NCI-H128 (cell line): ENCODE data around the gene TXNDC5.

Experiments used
- DNase-seq: peaks from one replicate; lab custom pipeline; 2025; ENCODE audit not compliant: unreplicated experiment; lab: John Stamatoyannopoulos, UW

Gene TXNDC5

GRCh38 chr6:7868926-7869325, 41.7 kb downstream of the TXNDC5 start:
- no peak for DNase-seq

- DNase-seq: no peak
Observed at GRCh38 chr6:7866526-7866925, 44.1 kb downstream of the TXNDC5 start.

GRCh38 chr6:7865781-7866180, 44.8 kb downstream of the TXNDC5 start:
- DNase-seq: no peak

GRCh38 chr6:7859591-7859990, 51.0 kb downstream of the TXNDC5 start:
- DNase-seq: no peak

- no peak for DNase-seq
Observed at GRCh38 chr6:7851780-7852179, 58.8 kb downstream of the TXNDC5 start.

GRCh38 chr6:7848229-7848628, 62.4 kb downstream of the TXNDC5 start:
- DNase-seq: no peak

GRCh38 chr6:7846966-7847818, 63.4 kb downstream of the TXNDC5 start:
- DNase-seq: no peak

GRCh38 chr6:7841781-7842468, 68.7 kb downstream of the TXNDC5 start:
- no peak for DNase-seq

GRCh38 chr6:7836371-7837026, 74.1 kb downstream of the TXNDC5 start:
- no peak for DNase-seq

GRCh38 chr6:7833751-7834070, 76.9 kb downstream of the TXNDC5 start:
- no peak for DNase-seq

- DNase-seq: no peak
Observed at GRCh38 chr6:7832904-7833750, 77.5 kb downstream of the TXNDC5 start.
